Liver (tissue), 3 donors: ENCODE data around the gene CNMD.

Experiments
- CTCF ChIP-seq: fragments of 150-350 bp; IDR thresholded peaks from 2 replicates; pipeline ENCODE4 v1.5.1; 2017; ENCODE audit warnings: improper control_type of control experiment, low read depth, low read length; ENCODE audit not compliant: missing input control
- EGR1 ChIP-seq, 2 donors: IDR thresholded peaks; 2 replicates each; pipeline ENCODE4 v1.6.1; 2016 to 2018; ENCODE audit warnings: antibody characterized with exemption in 2 of 2, low read depth in 2 of 2
- GABPA ChIP-seq, 2 donors: IDR thresholded peaks in 1 of 2; conservative IDR thresholded peaks in 1 of 2; 2 replicates each; pipeline ENCODE4 v1.6.1; 2016; ENCODE audit warnings: antibody characterized with exemption in 2 of 2, mild to moderate bottlenecking in 1 of 2, moderate library complexity in 1 of 2
- JUND ChIP-seq, 2 donors: IDR thresholded peaks; 2 replicates each; pipeline ENCODE4 v1.6.1; 2016; ENCODE audit warnings: antibody characterized with exemption in 2 of 2
- MAX ChIP-seq: IDR thresholded peaks from 2 replicates; pipeline ENCODE4 v1.6.1; 2016; ENCODE audit warnings: antibody characterized with exemption
- NR2F2 ChIP-seq: IDR thresholded peaks from 2 replicates; pipeline ENCODE4 v1.6.1; 2016; ENCODE audit warnings: antibody characterized with exemption
- RAD21 ChIP-seq, 2 donors: IDR thresholded peaks; 2 replicates each; pipeline ENCODE4 v1.6.1; 2016; ENCODE audit warnings: antibody characterized with exemption in 2 of 2, mild to moderate bottlenecking in 2 of 2
- REST ChIP-seq: IDR thresholded peaks from 2 replicates; pipeline ENCODE4 v1.6.1; 2016; ENCODE audit warnings: antibody characterized with exemption, mild to moderate bottlenecking
- RXRA ChIP-seq, 2 donors: IDR thresholded peaks; 2 replicates each; pipeline ENCODE4 v1.6.1; 2017 to 2018; ENCODE audit warnings: antibody characterized with exemption in 2 of 2, mild to moderate bottlenecking in 1 of 2
- SP1 ChIP-seq: IDR thresholded peaks from 2 replicates; pipeline ENCODE4 v1.6.1; 2018; ENCODE audit warnings: antibody characterized with exemption, mild to moderate bottlenecking
- TAF1 ChIP-seq: conservative IDR thresholded peaks from 2 replicates; pipeline ENCODE4 v1.6.1; 2016; ENCODE audit warnings: antibody characterized with exemption, mild to moderate bottlenecking
- YY1 ChIP-seq: IDR thresholded peaks from 2 replicates; pipeline ENCODE4 v1.6.1; 2016; ENCODE audit warnings: antibody characterized with exemption, mild to moderate bottlenecking
- ZBTB33 ChIP-seq: IDR thresholded peaks from 2 replicates; pipeline ENCODE4 v1.6.1; 2016; ENCODE audit warnings: antibody characterized with exemption
- donor health status: healthy.
- donor health status: healthy.

- TF ChIP-seq CTCF = no peak
- TF ChIP-seq REST = no peak
- no peak for TF ChIP-seq JUND (IDR thresholded peaks at IDR 0.05)
- TF ChIP-seq NR2F2 = no peak
- TF ChIP-seq ZBTB33 = no peak
- TF ChIP-seq TAF1 = no peak
- no peak for TF ChIP-seq SP1
- TF ChIP-seq YY1 = no peak
- TF ChIP-seq MAX = no peak
- no peak for TF ChIP-seq GABPA (IDR thresholded peaks at IDR 0.05 in 1 of 2, conservative IDR thresholded peaks at IDR 0.05 in 1 of 2)
- no peak for TF ChIP-seq RAD21 (IDR thresholded peaks at IDR 0.05)
- TF ChIP-seq RXRA (IDR thresholded peaks at IDR 0.05) = no peak
- no peak for TF ChIP-seq EGR1 (IDR thresholded peaks at IDR 0.05; ENCODE audit: low read depth in 2 of 2)
Observed at GRCh38 chr13:52776726-52777125, 37.1 kb upstream of the CNMD start.
